Keratinocyte (primary cell): ENCODE results near the gene NMB. TPM values are rescaled to one million over a fixed set of nuclear protein-coding genes. Genes with fewer than 3 reads are reported as not detected.

Experiments
- DNase-seq: peaks from one replicate; pipeline ENCODE4 v3.0.0-alpha.2; 2011; ENCODE audit warnings: low read depth, missing footprints, low spot score
- FAIRE-seq: peaks from 2 replicates; lab custom pipeline; 2011; peaks lifted over from hg19 to GRCh38; lab: Jason Lieb, UNC
- H2AFZ ChIP-seq: 2 replicates; pipeline ENCODE4 v1.6.0; 2012; ENCODE audit warnings: low read length, control low read depth, inconsistent platforms; ENCODE audit not compliant: control insufficient read depth
- H3K27ac ChIP-seq: 2 replicates; pipeline ENCODE4 v1.5.1; 2011; ENCODE audit warnings: low read length; ENCODE audit not compliant: control insufficient read depth, insufficient read depth
- H3K27me3 ChIP-seq: 3 replicates; pipeline ENCODE4 v1.6.0; 2011; ENCODE audit warnings: low read length; ENCODE audit not compliant: control insufficient read depth, insufficient read depth; ENCODE audit errors: extremely low read depth
- H3K36me3 ChIP-seq, 2 experiments: 2 replicates in 1 of 2; 3 replicates in 1 of 2; pipeline ENCODE4 v1.5.1; 2011; ENCODE audit warnings: low read length in 2 of 2, mild to moderate bottlenecking in 1 of 2; ENCODE audit not compliant: control insufficient read depth in 2 of 2, insufficient read depth in 2 of 2; ENCODE audit errors: extremely low read depth in 1 of 2
- H3K4me1 ChIP-seq: 3 replicates; pipeline ENCODE4 v1.5.1; 2011; ENCODE audit warnings: low read length; ENCODE audit not compliant: control insufficient read depth, insufficient read depth; ENCODE audit errors: extremely low read depth
- H3K4me2 ChIP-seq: 3 replicates; pipeline ENCODE4 v1.6.0; 2011; ENCODE audit warnings: low read depth, low read length; ENCODE audit not compliant: control insufficient read depth, insufficient read depth; ENCODE audit errors: extremely low read depth
- H3K4me3 ChIP-seq, 3 experiments: fragments of 200-600 bp in 1 of 3; sonication (generic) in 1 of 3; 2 replicates in 2 of 3; 3 replicates in 1 of 3; pipeline ENCODE4 v1.5.1; 2011 to 2016; ENCODE audit warnings: low read length in 3 of 3, mild to moderate bottlenecking in 3 of 3, control low read depth in 2 of 3, inconsistent platforms in 1 of 3, low read depth in 1 of 3, mixed read lengths in 1 of 3, mixed run types in 1 of 3, moderate library complexity in 1 of 3; ENCODE audit not compliant: control insufficient read depth in 2 of 3, insufficient read depth in 2 of 3; ENCODE audit errors: extremely low read depth in 1 of 3
- H3K79me2 ChIP-seq: 2 replicates; pipeline ENCODE4 v1.6.0; 2012; ENCODE audit warnings: low read length; ENCODE audit not compliant: control insufficient read depth, insufficient read depth
- H3K9ac ChIP-seq: 3 replicates; pipeline ENCODE4 v1.6.0; 2011; ENCODE audit warnings: low read length; ENCODE audit not compliant: control insufficient read depth, insufficient read depth; ENCODE audit errors: extremely low read depth
- H3K9me1 ChIP-seq: 3 replicates; pipeline ENCODE4 v1.6.0; 2011; ENCODE audit warnings: low read length; ENCODE audit not compliant: control insufficient read depth, insufficient read depth; ENCODE audit errors: extremely low read depth
- H3K9me3 ChIP-seq: 2 replicates; pipeline ENCODE4 v1.5.1; 2012; ENCODE audit warnings: low read depth, low read length; ENCODE audit not compliant: control insufficient read depth
- H4K20me1 ChIP-seq: 3 replicates; pipeline ENCODE4 v1.6.0; 2011; ENCODE audit warnings: low read length; ENCODE audit not compliant: control insufficient read depth, insufficient read depth; ENCODE audit errors: extremely low read depth
- CTCF ChIP-seq, 3 experiments: IDR thresholded peaks in 1 of 3; conservative IDR thresholded peaks in 1 of 3; optimal IDR thresholded peaks in 1 of 3; 2 replicates in 2 of 3; 3 replicates in 1 of 3; pipeline versions ENCODE3 to v1.5.1; 2011; ENCODE audit warnings: low read length in 3 of 3, mild to moderate bottlenecking in 3 of 3, moderate library complexity in 2 of 3, control low read depth in 1 of 3, inconsistent platforms in 1 of 3; ENCODE audit not compliant: insufficient read depth in 2 of 3; ENCODE audit errors: extremely low read depth in 1 of 3
- EZH2 ChIP-seq: IDR thresholded peaks from one replicate; pipeline ENCODE4 v1.6.1; 2012; ENCODE audit warnings: inconsistent platforms, mild to moderate bottlenecking, low read length, moderate library complexity
- dilution Hi-C: fragments of 300-500 bp; cut with MboI; formaldehyde crosslinking; loops from one replicate; pipeline ENCODE4 v1.7.0; 2020; ENCODE audit warnings: low sequenced_read_pairs; ENCODE audit not compliant: extremely low pct_ligation_motif_present
- polyA plus RNA-seq, 5 experiments: library from polyadenylated mRNA; depleted of rRNA in 3 of 5; stranded (reverse) in 3 of 5; stranded (forward) in 1 of 5; unstranded in 1 of 5; fragments of >200 nt; gene quantifications; 1 replicate in 1 of 5; 2 replicates in 3 of 5; 3 replicates in 1 of 5; pipeline versions ENCODE4 v1.2.1 to v1.2.3, GENCODE V29; 2011 to 2012; ENCODE audit warnings: missing spikeins in 2 of 5, low read depth in 1 of 5, low replicate concordance in 1 of 5

The NMB gene
- polyA plus RNA-seq, 1 donor (not counting 4 experiments of a cell fraction or from before 2014, with no cell fraction given): 3.9 TPM

- H3K9ac ChIP-seq: no peak overlapping the region
- FAIRE-seq (no peak), DNase-seq (no peak)
- peaks cover 20% of the 10 kb centered on the region for H3K9me3 ChIP-seq
- no peak overlapping the region for H2AFZ ChIP-seq
- no peak for TF ChIP-seq EZH2
- no peak for TF ChIP-seq CTCF (optimal IDR thresholded peaks at IDR 0.05 in 1 of 3, IDR thresholded peaks at IDR 0.05 in 1 of 3, conservative IDR thresholded peaks at IDR 0.05 in 1 of 3; ENCODE audit: extremely low read depth in 1 of 3, insufficient read depth in 2 of 3, low read length in 3 of 3)
- dilution Hi-C loops: no loop called here
- H3K27me3 ChIP-seq: no peaks in the 10 kb centered on the region
- H3K4me1 ChIP-seq: no peaks in the 10 kb centered on the region
- no peak overlapping the region for H3K4me3 ChIP-seq
- no peaks in the 10 kb centered on the region for H3K9me1 ChIP-seq
- H4K20me1 ChIP-seq: no peaks in the 10 kb centered on the region
- H3K27ac ChIP-seq: no peak overlapping the region
- H3K4me2 ChIP-seq: no peak overlapping the region
- no peaks in the 10 kb centered on the region for H3K79me2 ChIP-seq
- peaks cover 7 to 9% of the 10 kb centered on the region in 2 experiments for H3K36me3 ChIP-seq
These were observed 33.6 kb downstream of the NMB start for GRCh38 chr15:84624359-84624758.

- no peaks in the 10 kb centered on the region for H3K27me3 ChIP-seq
- dilution Hi-C loops: no loop called here
- no peaks in the 10 kb centered on the region for H3K79me2 ChIP-seq
- peaks cover 20% of the 10 kb centered on the region for H3K9me3 ChIP-seq
- no peak overlapping the region for H3K4me3 ChIP-seq
- H2AFZ ChIP-seq: no peak overlapping the region
- no peaks in the 10 kb centered on the region for H4K20me1 ChIP-seq
- no peak for TF ChIP-seq CTCF (optimal IDR thresholded peaks at IDR 0.05 in 1 of 3, IDR thresholded peaks at IDR 0.05 in 1 of 3, conservative IDR thresholded peaks at IDR 0.05 in 1 of 3; ENCODE audit: extremely low read depth in 1 of 3, insufficient read depth in 2 of 3, low read length in 3 of 3)
- TF ChIP-seq EZH2: no peak
- FAIRE-seq: no peak
- no peak overlapping the region for H3K9ac ChIP-seq
- H3K9me1 ChIP-seq: no peaks in the 10 kb centered on the region
- no peak for DNase-seq
- no peaks in the 10 kb centered on the region for H3K4me1 ChIP-seq
- peaks cover 7 to 9% of the 10 kb centered on the region in 2 experiments for H3K36me3 ChIP-seq
- no peak overlapping the region for H3K4me2 ChIP-seq
- H3K27ac ChIP-seq: no peak overlapping the region
These were observed 36.5 kb downstream of the NMB start for GRCh38 chr15:84621358-84621979.
